ENCODE measurements around the gene VSNL1.

- TF ChIP-seq EZH2 (IDR thresholded peaks at IDR 0.05; ENCODE audit: low read depth, unreplicated experiment) (no peak), CTCF (conservative IDR thresholded peaks at IDR 0.05; ENCODE audit: low read depth in 2 of 2) (no peak), POLR2AphosphoS5 (IDR thresholded peaks at IDR 0.05; ENCODE audit: low read depth) (no peak), REST (IDR thresholded peaks at IDR 0.05; ENCODE audit: unreplicated experiment) (no peak), EZH2phosphoT487 (IDR thresholded peaks at IDR 0.05; ENCODE audit: unreplicated experiment) (no peak), JUNB (IDR thresholded peaks at IDR 0.05; ENCODE audit: unreplicated experiment) (no peak), STAT1 (IDR thresholded peaks at IDR 0.05; ENCODE audit: unreplicated experiment) (no peak), CREB1 (CRISPR knock-in tag; IDR thresholded peaks at IDR 0.05; ENCODE audit: low read depth) (no peak), ETS1 (IDR thresholded peaks at IDR 0.05) (no peak), ZNF462 (CRISPR knock-in tag; IDR thresholded peaks at IDR 0.05) (no peak), ZNF114 (CRISPR knock-in tag; IDR thresholded peaks at IDR 0.05) (no peak)
These were observed 94.5 kb downstream of the VSNL1 start for GRCh38 chr2:17634997-17635396.

Measured in GM23338 (cell line).